ENCODE measurements around the gene PLRG1.

PLRG1 gene

GRCh38 chr4:154490583-154491340, 59.4 kb downstream of the PLRG1 start:
- no peak overlapping the region for H3K4me3 ChIP-seq (ENCODE audit: low read length)

DNA sequence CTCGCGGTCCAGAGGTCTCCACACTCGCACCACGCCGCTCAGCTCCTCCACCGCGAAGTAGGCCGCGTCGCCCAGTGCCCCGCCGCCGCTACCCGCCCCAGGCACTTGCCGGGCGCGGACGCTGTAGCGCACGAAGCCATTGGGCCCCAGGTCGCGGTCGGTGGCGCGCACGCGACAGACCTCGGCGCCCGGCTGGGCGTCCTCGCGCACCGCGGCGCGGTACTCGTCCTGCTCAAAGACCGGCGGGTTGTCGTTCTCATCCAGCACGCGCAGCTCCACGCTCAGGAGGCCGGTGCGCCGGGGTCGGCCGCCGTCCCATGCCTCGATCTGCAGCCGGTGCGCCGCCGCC, 60.0 kb downstream of the PLRG1 start:
- Histone ChIP-seq H4K20me1 (ENCODE audit: insufficient read depth, low read length) (no peaks in the 10 kb centered on the region), H3K27ac (ENCODE audit: low read length) (no peak overlapping the region), H3K79me2 (ENCODE audit: low read length) (no peaks in the 10 kb centered on the region), H3K36me3 (replicated peaks; ENCODE audit: insufficient read depth, low read length) (no peaks in the 10 kb centered on the region), H2AFZ (ENCODE audit: low read length) (no peak overlapping the region), H3K9ac (ENCODE audit: low read length) (no peak overlapping the region), H3K4me3 (ENCODE audit: low read length) (no peak overlapping the region), H3F3A (ENCODE audit: insufficient read depth, low read length) (no peaks in the 10 kb centered on the region), H3K9me3 (replicated peaks; ENCODE audit: insufficient read depth, low read length) (no peaks in the 10 kb centered on the region), H3K9me2 (replicated peaks; ENCODE audit: insufficient read depth, low read length) (no peaks in the 10 kb centered on the region), H3K4me2 (ENCODE audit: low read depth, low read length) (no peak overlapping the region), H3K4me1 (ENCODE audit: low read length) (no peaks in the 10 kb centered on the region), H3K27me3 (replicated peaks; ENCODE audit: insufficient read depth, low read length) (no peaks in the 10 kb centered on the region)
- no peak for DNase-seq
- TF ChIP-seq EZH2phosphoT487 (IDR thresholded peaks at IDR 0.05; ENCODE audit: low read length) (no peak), CTCF (IDR thresholded peaks at IDR 0.05; ENCODE audit: low read length) (no peak), EZH2 (optimal IDR thresholded peaks at IDR 0.05; ENCODE audit: low read depth, low read length) (no peak)

More at GRCh38 chr4:154490583-154491340, 59.4 kb downstream of the PLRG1 start:
- no peak for TF ChIP-seq EZH2 (optimal IDR thresholded peaks at IDR 0.05; ENCODE audit: low read depth, low read length)
- no peak for TF ChIP-seq EZH2phosphoT487 (IDR thresholded peaks at IDR 0.05; ENCODE audit: low read length)
- TF ChIP-seq CTCF (IDR thresholded peaks at IDR 0.05; ENCODE audit: low read length): no peak
- Histone ChIP-seq H3K9me3 (replicated peaks; ENCODE audit: insufficient read depth, low read length) (no peaks in the 10 kb centered on the region), H3K27me3 (replicated peaks; ENCODE audit: insufficient read depth, low read length) (no peaks in the 10 kb centered on the region), H3K9ac (ENCODE audit: low read length) (no peak overlapping the region), H3K79me2 (ENCODE audit: low read length) (no peaks in the 10 kb centered on the region), H4K20me1 (ENCODE audit: insufficient read depth, low read length) (no peaks in the 10 kb centered on the region), H3K9me2 (replicated peaks; ENCODE audit: insufficient read depth, low read length) (no peaks in the 10 kb centered on the region), H3K27ac (ENCODE audit: low read length) (no peak overlapping the region), H3K36me3 (replicated peaks; ENCODE audit: insufficient read depth, low read length) (no peaks in the 10 kb centered on the region), H3F3A (ENCODE audit: insufficient read depth, low read length) (no peaks in the 10 kb centered on the region), H3K4me1 (ENCODE audit: low read length) (no peaks in the 10 kb centered on the region), H2AFZ (ENCODE audit: low read length) (no peak overlapping the region), H3K4me2 (ENCODE audit: low read depth, low read length) (no peak overlapping the region)
- no peak for DNase-seq

DNA sequence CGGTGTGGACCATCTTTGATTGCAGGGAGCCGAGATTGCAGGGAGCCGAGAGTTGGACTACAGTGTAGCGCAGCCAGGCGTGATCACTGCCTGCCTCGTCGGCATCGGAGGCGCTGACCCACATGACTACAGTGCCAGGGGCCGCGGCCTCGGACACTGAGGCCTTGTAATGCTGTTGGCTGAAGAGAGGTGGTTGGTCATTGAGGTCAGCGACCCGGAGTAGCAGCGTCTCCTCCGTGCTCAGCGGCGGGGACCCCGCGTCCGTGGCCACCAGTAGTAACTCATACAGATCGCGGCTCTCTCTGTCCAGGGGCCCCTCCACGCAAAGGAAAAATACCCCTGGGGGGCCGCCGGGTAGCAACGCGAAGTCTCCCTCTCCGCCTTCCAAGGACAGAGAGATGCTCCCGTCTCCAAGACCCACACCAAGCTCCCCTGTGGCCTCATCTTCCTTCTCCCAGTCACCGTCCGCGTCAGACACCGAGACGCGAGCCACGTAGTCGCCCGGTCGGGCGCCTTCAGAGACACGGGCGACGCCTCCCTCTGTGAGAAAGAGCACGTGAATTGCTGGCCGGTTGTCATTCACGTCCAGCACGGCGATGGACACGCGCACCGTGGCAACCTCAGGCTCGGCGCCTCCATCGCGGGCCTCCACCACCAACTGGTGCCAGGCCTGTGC, 60.5 kb downstream of the PLRG1 start:
- Histone ChIP-seq H3K36me3 (replicated peaks; ENCODE audit: insufficient read depth, low read length) (no peaks in the 10 kb centered on the region), H3K4me2 (ENCODE audit: low read depth, low read length) (no peak overlapping the region), H3K9me2 (replicated peaks; ENCODE audit: insufficient read depth, low read length) (no peaks in the 10 kb centered on the region), H3K79me2 (ENCODE audit: low read length) (no peaks in the 10 kb centered on the region), H3K27me3 (replicated peaks; ENCODE audit: insufficient read depth, low read length) (no peaks in the 10 kb centered on the region), H3K4me1 (ENCODE audit: low read length) (no peaks in the 10 kb centered on the region), H3K9me3 (replicated peaks; ENCODE audit: insufficient read depth, low read length) (no peaks in the 10 kb centered on the region), H2AFZ (ENCODE audit: low read length) (no peak overlapping the region), H3K27ac (ENCODE audit: low read length) (no peak overlapping the region), H4K20me1 (ENCODE audit: insufficient read depth, low read length) (no peaks in the 10 kb centered on the region), H3F3A (ENCODE audit: insufficient read depth, low read length) (no peaks in the 10 kb centered on the region), H3K4me3 (ENCODE audit: low read length) (no peak overlapping the region), H3K9ac (ENCODE audit: low read length) (no peak overlapping the region)
- TF ChIP-seq EZH2phosphoT487 (IDR thresholded peaks at IDR 0.05; ENCODE audit: low read length): no peak
- TF ChIP-seq CTCF (IDR thresholded peaks at IDR 0.05; ENCODE audit: low read length): no peak
- DNase-seq: no peak
